ENCODE data around the gene PDP2.
"Not testable (repeated sequence)": the region's sequence is repeated elsewhere in the genome, so short reads cannot be mapped to it uniquely, and the experiment has no call there.

Gene PDP2

DNA sequence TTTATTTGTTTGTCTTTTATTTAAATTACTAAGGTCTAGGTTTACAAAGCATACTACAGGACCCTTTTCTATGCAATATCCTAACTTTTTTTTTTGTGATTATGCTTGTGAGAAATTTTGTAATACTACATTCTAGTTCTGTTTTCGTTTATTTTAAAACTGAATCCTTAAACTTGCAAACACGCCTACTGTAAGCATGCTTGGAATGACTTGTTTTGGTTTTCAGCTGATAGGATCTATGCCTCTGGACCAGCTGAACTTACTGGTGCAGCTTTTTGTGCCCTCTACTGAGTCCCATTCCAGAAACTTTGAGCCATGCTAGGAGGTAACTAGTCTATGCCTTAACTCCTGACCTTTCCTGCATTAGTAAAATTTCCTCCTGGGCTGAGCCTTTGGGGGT, 6.0 kb downstream of the PDP2 start:
- DNase-seq (ENCODE audit: low spot score), result no peak

- no peak for DNase-seq (ENCODE audit: low spot score)
Observed at GRCh38 chr16:66886914-66887313, 6.6 kb downstream of the PDP2 start.

GRCh38 chr16:66888647-66889615, 8.6 kb downstream of the PDP2 start:
- no peak for DNase-seq (ENCODE audit: low spot score)

- DNase-seq (ENCODE audit: low spot score), result no peak
Observed at GRCh38 chr16:66889622-66890021, 9.3 kb downstream of the PDP2 start.

DNA sequence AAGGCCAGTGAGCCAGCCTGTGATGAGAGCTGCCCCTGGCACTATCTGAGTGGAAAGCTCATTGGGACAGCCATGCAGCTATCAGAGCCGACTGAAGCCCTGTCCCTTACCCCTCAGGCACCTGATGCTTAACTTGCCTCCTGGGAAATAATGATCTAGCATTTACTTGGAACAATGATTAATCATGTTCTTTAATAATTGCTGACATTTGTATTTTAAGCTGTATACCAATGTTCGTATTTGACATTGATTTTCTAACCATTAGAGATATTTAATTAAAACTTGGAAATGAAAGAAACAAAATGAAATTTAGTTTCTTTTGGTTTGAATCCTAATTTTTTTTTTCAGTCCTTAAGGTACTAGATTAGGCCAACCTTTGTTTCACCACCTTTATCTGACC, 10.5 kb downstream of the PDP2 start:
- no peak for DNase-seq (ENCODE audit: low spot score)

- DNase-seq (ENCODE audit: low spot score), result no peak
Observed at GRCh38 chr16:66891360-66891759, 11.0 kb downstream of the PDP2 start.

- DNase-seq (ENCODE audit: low spot score), result no peak
Observed at GRCh38 chr16:66891797-66892196, 11.5 kb downstream of the PDP2 start.

GRCh38 chr16:66894055-66894454, 13.7 kb downstream of the PDP2 start:
- DNase-seq (ENCODE audit: low spot score), result no peak

DNA sequence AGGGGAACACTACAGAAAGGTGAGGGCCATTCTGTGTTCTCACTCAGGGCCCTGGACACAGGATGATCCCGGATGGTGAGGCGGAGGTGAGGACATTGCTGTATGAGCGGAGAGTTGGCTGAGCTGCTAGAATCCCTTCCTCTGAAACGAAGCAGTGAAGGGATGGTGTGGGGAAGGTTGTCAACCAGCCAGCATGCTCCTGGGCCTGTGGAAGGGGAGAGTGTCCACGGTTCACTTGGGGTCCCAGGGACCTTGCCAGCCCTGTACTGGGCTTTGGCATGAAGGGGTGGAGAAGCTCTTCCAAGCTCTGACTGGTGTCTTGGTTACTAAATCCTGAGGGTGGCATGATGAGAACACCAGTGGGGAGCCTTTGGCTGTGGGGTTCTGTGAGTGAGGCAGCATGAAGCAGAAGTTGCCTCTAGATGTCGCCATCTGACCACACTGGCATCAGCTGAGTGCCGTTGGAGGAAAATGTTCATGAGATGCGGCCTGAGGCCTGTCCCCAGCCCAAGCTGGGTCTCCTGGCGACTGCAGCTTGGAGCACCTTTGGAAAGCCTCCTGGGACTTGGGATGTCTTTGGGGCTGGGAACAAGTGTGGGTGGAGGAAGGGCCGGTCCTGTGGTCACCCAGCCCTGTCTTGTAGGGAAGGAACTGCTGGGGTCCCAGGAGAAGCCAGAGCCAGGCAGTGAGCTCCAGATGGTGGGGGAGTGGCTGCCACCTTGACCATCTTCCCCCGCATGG, 14.8 kb downstream of the PDP2 start:
- peak; percentile 54 for DNase-seq (ENCODE audit: low spot score)

- no peak for DNase-seq (ENCODE audit: low spot score)
Observed at GRCh38 chr16:66895689-66895979, 15.3 kb downstream of the PDP2 start.

DNA sequence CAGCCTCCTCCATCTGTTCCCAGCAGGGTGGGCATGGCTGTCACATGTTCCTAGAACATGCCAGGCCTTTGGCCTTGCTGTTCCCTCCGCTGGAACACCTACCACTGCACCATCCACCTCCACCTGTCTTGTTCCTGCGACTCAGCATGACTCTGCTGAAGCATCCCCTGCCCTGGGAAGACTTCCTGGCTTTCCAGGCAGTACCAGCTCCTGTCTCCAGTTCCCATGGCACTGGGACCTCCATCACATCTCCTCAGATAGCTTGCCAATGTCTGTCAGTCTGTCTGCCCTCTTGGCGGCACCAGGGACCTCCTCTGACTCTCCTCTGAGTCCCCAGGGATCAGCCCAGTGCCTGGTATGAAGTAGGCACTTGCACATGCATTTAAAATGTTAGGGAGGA, 15.7 kb downstream of the PDP2 start:
- no peak for DNase-seq (ENCODE audit: low spot score)

DNA sequence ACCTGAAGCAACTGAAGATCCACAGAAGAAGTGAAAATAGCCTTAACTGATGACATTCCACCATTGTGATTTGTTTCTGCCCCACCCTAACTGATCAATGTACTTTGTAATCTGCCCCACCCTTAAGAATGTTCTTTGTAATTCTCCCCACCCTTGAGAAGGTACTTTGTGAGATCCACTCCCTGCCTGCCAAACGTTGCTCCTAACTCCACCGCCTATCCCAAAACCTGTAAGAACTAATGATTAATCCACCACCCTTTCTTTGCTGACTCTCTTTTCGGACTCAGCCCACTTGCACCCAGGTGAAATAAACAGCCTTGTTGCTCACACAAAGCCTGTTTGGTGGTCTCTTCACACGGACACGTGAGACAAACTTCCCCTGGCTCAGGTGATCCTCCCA, 16.4 kb downstream of the PDP2 start:
- not testable (repeated sequence) for DNase-seq (ENCODE audit: low spot score)

- DNase-seq (ENCODE audit: low spot score), result no peak
Observed at GRCh38 chr16:66898207-66898606, 17.9 kb downstream of the PDP2 start.

DNA sequence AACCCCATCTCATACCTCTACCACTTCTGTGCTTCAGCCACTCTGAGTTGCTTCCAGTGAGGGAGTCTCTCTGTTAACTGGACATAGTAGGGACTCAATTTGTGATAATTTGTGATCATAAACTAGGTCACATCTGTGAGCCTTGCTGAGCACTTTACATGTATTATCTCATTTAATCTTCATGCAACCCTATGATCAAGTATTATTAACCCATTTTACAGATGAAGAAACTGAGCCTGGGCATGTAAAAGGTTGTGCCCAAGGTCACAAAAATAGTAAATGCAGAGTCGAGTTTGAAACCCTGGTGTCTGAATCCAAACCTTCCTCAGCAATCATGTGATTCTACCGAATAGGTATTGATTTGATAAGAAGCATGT, 18.6 kb downstream of the PDP2 start:
- no peak for DNase-seq (ENCODE audit: low spot score)

GRCh38 chr16:66899310-66899944, 19.1 kb downstream of the PDP2 start:
- no peak for DNase-seq (ENCODE audit: low spot score)

GRCh38 chr16:66899945-66900710, 19.8 kb downstream of the PDP2 start:
- DNase-seq (ENCODE audit: low spot score), result no peak

GRCh38 chr16:66900721-66901441, 20.6 kb downstream of the PDP2 start:
- no peak for DNase-seq (ENCODE audit: low spot score)

- DNase-seq (ENCODE audit: low spot score), result no peak
Observed at GRCh38 chr16:66901626-66902025, 21.3 kb downstream of the PDP2 start.

GRCh38 chr16:66902648-66903543, 22.6 kb downstream of the PDP2 start:
- DNase-seq (ENCODE audit: low spot score), result no peak
